EL (cell line): Measurements from ENCODE around the gene MED29.

Experiments
- DNase-seq: peaks from one replicate; pipeline ENCODE4 v3.0.0-alpha.2; 2016

Gene MED29

DNA sequence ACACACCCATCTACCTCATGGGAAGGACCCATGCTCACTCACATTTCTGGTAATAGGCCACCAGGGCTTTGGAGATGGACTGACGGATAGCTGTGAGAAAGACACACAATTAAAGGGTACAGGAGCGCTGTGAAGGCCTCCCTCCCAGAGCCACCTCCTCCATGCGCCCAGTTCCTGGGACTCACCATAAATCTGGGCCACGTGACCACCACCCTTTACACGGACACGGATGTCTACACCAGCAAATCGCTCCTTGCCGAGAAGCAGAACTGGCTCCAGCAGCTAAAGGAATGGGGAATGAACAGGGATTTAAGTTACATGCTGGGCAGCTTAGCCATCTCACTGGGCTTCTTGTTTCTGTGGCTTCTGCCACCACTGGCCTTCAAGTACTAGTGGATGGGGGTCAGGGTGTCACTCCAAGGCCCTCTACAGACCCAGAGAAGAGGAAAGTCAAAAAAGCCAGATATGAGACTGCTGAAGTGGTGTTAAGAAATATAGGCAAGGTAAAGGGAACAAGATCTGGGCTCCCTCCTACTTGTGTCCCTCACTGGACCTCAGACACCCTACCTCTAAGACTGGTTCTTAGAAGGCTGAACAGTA is 42.4 kb downstream of the MED29 start:
- no peak for DNase-seq

GRCh38 chr19:39434123-39435076 is 43.2 kb downstream of the MED29 start:
- no peak for DNase-seq

- peak; percentile 97 for DNase-seq
Observed at GRCh38 chr19:39435499-39436349, 44.5 kb downstream of the MED29 start, which contains the start of gene RPS16. RPS16 (minus strand) TSS chr19:39435949; CDS start chr19:39435895, 54 bp downstream.

DNA sequence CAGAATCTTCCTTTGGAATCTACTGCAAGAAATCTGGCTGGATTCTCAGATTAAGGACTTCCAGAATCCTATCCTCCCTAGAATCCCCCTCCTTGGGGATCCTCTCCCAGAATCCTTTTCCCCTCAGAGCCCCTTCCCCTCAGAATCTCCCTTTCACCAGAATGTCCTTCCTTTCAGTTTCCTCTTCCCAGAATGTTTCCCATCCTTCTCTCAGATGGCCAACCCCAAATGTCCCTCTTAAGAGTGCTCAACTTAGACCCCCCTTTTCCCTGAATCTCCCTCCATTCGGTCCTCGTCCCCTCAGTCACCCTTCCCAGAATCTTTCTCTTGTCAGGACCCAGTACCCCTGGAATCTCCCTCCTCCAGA is 45.2 kb downstream of the MED29 start:
- DNase-seq, result no peak

DNA sequence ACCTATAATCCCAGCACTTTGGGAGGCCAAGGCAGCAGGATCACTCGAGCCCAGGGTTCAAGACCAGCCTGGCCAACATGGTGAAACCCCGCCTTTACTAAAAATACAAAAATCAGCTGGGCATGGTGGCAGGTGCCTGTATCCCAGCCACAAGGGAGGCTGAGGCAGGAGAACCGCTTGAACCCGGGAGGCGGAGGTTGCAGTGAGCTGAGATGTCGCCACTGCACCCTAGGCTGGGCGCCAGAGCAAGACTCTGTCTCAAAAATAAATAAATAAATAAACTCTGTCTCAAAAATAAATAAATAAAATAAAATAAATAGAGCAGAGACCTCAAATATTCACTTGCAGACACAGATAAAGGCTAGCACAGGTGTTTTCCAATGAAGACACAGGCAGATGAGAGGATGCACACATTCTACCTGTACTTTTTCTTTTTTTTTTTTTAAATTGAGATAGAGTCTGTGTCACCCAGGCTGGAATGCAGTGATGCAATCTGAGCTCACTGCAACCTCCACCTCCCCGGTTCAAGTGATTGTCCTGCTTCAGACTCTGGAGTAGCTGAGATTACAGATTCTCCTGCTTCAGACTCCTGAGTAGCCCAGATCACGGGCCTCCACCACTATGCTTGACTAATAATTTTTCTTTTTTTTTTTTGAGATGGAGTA is 47.2 kb downstream of the MED29 start:
- DNase-seq, result peak; percentile 67

GRCh38 chr19:39444598-39445195 is 53.5 kb downstream of the MED29 start:
- peak; percentile 31 for DNase-seq

- DNase-seq, result peak; percentile 97
Observed at GRCh38 chr19:39445196-39446111, 54.3 kb downstream of the MED29 start, which contains the start of gene SUPT5H. SUPT5H (plus strand) TSS chr19:39445582; CDS start chr19:39445891, 309 bp downstream.

- no peak for DNase-seq
Observed at GRCh38 chr19:39446365-39447084, 55.3 kb downstream of the MED29 start.

DNA sequence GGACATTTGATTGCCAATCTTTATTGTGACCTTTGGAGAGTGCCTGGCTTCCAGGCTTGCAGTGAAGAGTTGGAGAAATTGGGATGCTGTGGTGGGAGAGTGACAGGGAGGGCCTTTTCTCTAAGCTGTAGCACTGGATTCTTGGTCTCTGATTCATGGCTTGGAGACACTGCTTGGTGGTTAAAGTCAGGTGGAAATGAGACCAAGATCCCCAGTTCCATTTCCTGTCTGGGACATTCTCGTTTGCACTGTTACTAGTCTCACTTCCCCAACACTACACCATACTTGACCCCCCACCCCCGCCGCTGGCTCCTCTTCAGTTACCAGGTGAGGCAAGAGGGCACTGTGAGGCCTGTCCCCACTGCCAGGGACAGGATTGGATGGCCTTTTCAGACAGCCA is 57.1 kb downstream of the MED29 start:
- DNase-seq, result peak; percentile 76

DNA sequence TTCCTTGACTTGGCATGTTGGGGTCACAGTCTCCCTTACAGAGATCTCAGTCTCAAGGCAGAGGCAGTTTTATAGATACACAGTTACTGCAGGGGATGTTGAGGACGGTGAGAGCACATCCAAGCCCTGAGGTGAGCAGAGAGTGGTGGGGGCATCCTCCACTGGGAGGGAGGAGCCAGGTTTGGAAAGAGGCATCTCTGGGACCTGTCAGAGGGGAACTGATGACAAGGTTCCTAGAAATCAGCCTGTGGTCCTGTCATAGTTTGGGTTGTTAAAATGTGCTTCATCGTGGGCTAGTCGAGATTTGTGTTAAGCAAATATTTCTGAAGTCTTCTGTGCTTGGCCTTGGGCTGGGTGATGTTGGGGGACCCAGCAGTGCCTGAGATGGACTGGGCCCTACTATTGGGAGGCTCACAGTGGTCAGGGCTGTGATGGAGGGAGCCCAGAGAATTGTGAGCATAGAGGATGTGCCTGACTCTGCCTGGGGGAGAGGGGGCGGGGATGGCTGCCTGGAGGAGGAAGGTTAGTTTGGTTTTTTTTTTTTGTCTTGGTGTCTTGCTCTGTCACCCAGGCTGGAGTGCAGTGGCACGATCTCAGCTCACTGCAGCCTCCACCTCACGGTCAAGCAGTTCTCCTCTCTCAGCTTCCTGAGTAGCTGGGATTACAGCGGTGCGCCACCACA is 58.1 kb downstream of the MED29 start:
- no peak for DNase-seq
